ENCODE measurements around the gene CFAP61.
"Not testable (repeated sequence)": the region's sequence is repeated elsewhere in the genome, so short reads cannot be mapped to it uniquely, and the experiment has no call there.

The CFAP61 gene

GRCh38 chr20:20211988-20212518 lies 159.7 kb downstream of the CFAP61 start:
- DNase-seq (ENCODE audit: low spot score), result no peak

- DNase-seq (ENCODE audit: low spot score), result peak; percentile 48
Observed at GRCh38 chr20:20212675-20213096, 160.4 kb downstream of the CFAP61 start.

DNA sequence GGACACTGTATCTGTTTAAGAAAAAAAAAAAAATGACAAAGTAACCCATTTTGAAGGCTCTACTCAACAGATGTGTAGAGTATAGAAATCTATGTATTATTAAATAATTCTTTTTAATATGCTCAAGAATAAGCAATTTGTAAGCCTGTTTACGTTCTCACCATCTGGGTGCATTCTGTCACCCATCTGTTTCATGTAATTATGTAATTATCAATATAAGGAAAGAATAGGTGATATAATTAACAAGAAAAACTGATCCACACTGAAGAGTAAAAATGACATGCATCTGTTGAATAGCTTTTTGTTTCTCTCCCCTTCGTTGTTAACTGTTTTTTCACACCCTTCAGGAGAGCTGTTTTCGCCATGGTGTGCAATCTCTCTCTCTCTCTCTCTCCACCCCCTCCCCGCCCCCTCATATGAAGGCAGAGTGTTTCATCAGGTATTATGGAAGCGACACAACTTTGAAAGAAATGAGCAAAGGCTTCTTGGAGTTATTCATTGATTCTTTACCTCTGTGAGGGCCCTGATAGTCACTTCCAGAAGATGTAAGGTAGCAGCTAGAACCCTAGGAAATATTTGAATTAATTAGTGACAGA lies 161.3 kb downstream of the CFAP61 start:
- DNase-seq (ENCODE audit: low spot score), result no peak

GRCh38 chr20:20214757-20215275 lies 162.5 kb downstream of the CFAP61 start:
- no peak for DNase-seq (ENCODE audit: low spot score)

GRCh38 chr20:20215976-20216727 lies 163.8 kb downstream of the CFAP61 start:
- no peak for DNase-seq (ENCODE audit: low spot score)

GRCh38 chr20:20216941-20217340 lies 164.6 kb downstream of the CFAP61 start:
- no peak for DNase-seq (ENCODE audit: low spot score)

DNA sequence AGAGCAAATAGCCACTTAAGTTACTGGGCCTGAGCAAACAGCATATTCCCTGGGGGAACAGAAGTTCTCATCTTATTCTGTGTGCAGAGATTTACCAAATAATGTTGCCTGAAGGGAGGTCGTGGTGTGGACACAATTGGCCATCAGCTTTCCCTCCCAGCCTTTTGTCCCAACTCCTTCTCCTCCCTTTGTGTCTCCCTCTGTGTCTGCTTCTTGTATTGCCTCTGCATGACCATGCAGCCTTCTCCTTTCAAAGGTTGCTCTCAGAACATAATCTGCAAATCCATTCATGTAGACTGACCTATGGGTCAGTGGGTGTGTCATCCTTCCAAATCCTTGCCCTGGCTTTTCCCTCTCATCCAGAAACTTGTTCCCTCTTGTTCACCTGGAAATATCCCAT lies 165.3 kb downstream of the CFAP61 start:
- DNase-seq (ENCODE audit: low spot score), result no peak

DNA sequence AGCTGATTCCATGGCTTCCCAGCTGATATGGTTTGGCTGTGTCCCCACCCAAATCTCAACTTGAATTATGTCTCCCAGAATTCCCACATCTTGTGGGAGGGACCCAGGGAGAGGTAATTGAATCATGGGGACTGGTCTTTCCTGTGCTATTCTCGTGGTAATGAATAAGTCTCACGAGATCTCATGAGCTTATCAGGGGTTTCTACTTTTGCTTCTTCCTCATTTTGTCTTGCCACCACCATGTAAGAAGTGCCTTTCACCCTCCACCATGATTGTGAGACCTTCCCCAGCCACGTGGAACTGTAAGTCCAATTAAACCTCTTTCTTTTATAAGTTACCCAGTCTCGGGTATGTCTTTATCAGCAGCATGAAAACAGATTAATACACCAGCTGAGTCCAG lies 165.8 kb downstream of the CFAP61 start:
- not testable (repeated sequence) for DNase-seq (ENCODE audit: low spot score)

DNA sequence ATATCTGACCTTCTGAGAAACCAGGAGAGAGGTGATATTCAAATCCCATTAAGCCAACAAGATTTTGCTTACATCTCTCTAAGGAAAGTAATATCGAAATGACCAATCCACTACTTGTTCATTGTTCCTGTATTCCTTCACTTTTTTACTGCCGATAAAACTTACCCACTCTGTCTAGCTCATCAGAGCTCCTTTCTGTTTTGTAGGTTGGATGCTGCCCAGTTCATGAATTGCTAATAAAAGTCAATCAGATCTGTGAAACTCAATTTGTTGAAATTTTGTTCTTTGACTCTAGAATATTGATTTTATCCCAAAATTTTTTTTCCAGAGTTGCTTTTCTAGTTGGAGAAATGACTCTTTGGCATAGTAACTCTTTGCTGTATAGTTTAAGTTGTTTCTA lies 166.7 kb downstream of the CFAP61 start:
- DNase-seq (ENCODE audit: low spot score), result no peak

DNA sequence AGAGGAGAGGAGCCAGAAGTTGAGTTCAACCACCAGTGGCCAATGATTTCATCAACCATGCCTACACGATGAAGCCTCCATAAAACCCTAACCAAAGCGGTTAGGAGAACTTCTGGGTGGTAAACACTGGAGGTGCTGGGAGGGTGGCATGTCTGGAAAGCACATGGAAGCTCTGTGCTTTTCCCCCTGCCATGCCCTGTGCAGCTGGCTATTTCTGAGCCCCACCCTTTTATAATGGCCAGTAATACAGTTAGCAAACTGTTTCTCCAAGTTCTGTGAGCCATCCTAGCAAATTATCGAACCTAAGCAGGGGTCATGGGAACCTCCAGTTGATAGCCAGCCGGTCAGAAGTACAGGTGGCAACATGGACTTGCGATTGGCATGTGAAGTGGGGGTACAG lies 167.8 kb downstream of the CFAP61 start:
- no peak for DNase-seq (ENCODE audit: low spot score)

- no peak for DNase-seq (ENCODE audit: low spot score)
Observed at GRCh38 chr20:20223981-20224380, 171.6 kb downstream of the CFAP61 start.

DNA sequence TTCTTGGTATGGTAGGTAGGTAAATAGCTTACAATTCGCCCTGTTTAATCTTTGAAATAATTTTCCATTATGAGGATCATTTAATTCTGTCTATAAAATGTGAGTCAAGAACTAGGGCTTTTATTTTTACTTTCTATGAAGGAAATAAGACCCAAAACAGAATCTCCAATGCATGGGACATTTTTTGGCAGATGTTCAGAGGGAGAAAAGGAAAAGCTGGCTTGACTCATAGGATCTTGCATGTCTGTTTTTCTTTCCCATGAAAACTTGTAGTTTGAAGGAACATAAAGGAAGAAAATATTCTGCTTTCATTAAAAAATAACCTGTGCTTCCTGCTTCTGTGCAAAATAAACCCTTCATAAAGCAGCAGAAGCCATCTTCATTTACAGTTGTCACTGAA lies 172.5 kb downstream of the CFAP61 start:
- no peak for DNase-seq (ENCODE audit: low spot score)

DNA sequence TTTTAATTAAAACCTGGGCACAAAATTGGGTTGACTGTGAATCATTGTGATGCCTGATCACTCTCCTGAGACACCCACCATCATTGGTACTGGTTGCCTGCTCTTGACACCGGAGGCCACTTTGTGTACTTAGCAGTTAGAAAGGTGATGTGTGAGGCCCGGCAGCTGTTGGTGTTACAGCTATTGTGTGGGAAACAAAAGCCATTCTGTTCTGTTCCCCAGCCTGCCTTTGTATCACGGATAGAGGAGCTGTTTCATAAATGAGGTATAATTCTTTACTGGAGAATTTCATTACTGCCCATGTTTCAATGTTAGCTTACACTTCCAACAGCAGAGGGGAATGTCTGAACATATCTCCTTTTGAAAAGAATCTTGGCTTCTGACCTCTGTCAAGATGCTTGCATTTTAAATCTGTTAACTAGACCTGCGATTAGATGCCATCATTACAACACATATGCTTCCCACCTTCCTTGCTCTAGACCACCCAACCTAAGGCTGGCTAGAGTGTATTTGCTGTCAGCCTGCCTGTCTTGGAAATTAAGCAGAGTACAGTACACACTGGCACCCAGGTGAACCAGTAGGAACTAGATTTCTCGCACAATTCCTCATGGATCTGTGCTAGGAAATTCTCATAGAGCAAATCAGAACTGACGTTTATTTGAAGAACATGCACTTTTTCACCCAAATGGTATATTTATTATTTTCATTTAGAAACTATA lies 173.2 kb downstream of the CFAP61 start:
- no peak for DNase-seq (ENCODE audit: low spot score)

DNA sequence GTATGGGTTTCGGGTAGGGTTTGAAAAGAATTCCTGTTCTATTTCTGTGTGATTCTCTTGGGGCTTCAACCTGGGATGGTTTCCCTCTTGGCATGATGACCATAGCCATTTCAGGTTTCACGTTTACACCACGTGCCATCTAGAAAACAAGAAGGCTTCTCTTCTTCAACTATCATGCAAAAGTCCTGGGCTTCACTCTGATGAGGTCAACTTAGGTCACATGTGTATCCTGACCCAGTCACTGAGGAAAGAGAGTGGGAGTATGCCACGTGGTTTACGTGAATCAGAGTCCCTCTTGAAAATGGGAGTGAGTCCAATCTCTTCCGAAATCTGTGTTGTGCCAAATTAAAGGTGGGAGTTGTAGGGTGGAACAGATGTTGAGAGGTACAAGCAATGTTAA lies 174.2 kb downstream of the CFAP61 start:
- DNase-seq (ENCODE audit: low spot score), result no peak

GRCh38 chr20:20227013-20227571 lies 174.8 kb downstream of the CFAP61 start:
- DNase-seq (ENCODE audit: low spot score), result no peak

DNA sequence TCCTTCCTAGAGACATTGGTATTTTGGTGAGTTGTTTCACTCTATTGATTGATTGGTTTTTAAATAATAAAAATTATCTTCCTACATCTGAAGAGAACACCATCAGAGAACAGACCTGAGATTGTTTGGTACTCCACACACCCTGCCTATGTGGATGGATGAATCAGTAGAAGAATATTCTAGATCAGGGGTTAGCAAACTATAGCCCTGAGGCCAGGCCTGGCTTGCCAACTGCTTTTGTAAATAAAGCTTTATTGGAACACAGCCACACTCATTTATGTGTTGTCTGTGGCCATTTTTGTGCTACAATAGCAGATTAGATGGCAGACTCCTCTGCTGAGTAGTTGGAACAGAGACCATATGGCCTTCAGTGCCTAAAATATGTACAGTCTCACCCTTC lies 176.0 kb downstream of the CFAP61 start:
- no peak for DNase-seq (ENCODE audit: low spot score)

- DNase-seq (ENCODE audit: low spot score), result no peak
Observed at GRCh38 chr20:20229595-20229994, 177.3 kb downstream of the CFAP61 start.

DNA sequence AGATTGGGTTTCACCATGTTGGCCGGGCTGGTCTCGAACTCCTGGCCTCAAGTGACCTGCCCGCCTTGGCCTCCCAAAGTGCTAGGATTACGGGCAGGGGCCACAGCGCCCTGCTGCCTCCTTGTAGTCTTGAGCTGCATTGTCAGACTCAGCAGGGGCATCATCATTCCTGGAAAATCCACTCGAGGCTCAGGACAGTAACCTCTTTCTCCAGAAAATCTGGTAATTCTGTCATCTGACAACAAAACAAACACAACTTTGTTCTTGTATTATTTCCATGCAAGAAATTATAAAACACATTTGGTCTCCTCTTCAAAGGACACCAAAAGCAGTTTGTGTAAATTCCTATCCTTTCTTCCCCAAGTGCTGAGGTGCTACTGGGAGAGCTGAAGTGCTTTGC lies 178.4 kb downstream of the CFAP61 start:
- no peak for DNase-seq (ENCODE audit: low spot score)

GRCh38 chr20:20231528-20232298 lies 179.4 kb downstream of the CFAP61 start:
- no peak for DNase-seq (ENCODE audit: low spot score)

DNA sequence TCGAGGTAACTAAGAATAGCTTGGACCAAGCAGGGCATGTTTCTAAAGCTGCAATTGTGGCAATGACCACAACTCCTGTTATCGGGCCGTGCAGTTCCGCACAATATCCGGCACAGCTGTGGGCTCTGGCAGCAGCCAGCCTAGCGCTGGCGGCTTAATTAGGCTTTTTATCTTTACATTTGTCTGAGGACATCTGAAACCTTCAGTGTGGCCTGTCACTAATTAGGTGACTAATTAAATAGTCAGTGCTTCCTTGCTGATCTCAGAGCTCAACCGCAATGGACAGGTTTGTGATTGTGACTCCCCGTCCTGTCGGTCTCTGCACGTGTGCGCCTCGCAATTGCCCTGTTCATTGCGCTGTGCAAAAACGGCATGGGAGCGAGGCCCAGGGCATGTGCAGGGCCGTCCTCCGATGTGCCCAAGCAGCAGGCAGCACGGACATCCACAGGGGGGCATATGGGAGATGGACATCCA lies 180.7 kb downstream of the CFAP61 start:
- DNase-seq (ENCODE audit: low spot score), result no peak

- peak; percentile 61 for DNase-seq (ENCODE audit: low spot score)
Observed at GRCh38 chr20:20235681-20236080, 183.3 kb downstream of the CFAP61 start.
